HepG2 (cell line): ENCODE data around the gene POLR3K. TPM values are rescaled to one million over a fixed set of nuclear protein-coding genes. Genes with fewer than 3 reads are reported as not detected.

ENCODE experiments used
- DNMT1 ChIP-seq: sonication (generic); formaldehyde crosslinking; IDR thresholded peaks from 2 replicates; pipeline ENCODE4 v1.5.1; 2020; ENCODE audit warnings: mild to moderate bottlenecking, missing genetic modification reagents
- MIER2 ChIP-seq: IDR thresholded peaks from 2 replicates; pipeline ENCODE4 v1.6.1; 2016; ENCODE audit warnings: missing biosample characterization, missing genetic modification reagents
- NFIB ChIP-seq: sonication (generic); formaldehyde crosslinking; IDR thresholded peaks from 2 replicates; pipeline ENCODE4 v1.9.0; 2021; ENCODE audit warnings: missing genetic modification reagents, mild to moderate bottlenecking, borderline replicate concordance
- NPAS2 ChIP-seq: sonication (generic); formaldehyde crosslinking; IDR thresholded peaks from 2 replicates; pipeline ENCODE4 v1.8.0; 2022; ENCODE audit warnings: mild to moderate bottlenecking, missing genetic modification reagents, borderline replicate concordance
- NR0B2 ChIP-seq: sonication (generic); formaldehyde crosslinking; IDR thresholded peaks from 2 replicates; pipeline ENCODE4 v1.4.0; 2020; ENCODE audit warnings: mild to moderate bottlenecking, missing genetic modification reagents
- RAD21 ChIP-seq: fragments of 450-650 bp; formaldehyde crosslinking; IDR thresholded peaks from 2 replicates; pipeline ENCODE4 v1.5.0; 2020; ENCODE audit warnings: mild to moderate bottlenecking
- RFXANK ChIP-seq: IDR thresholded peaks from 2 replicates; pipeline ENCODE4 v1.6.1; 2016
- RXRB ChIP-seq: IDR thresholded peaks from 2 replicates; pipeline ENCODE4 v1.6.1; 2016; ENCODE audit warnings: borderline replicate concordance, missing genetic modification reagents, missing compliant biosample characterization
- SALL2 ChIP-seq: sonication (generic); formaldehyde crosslinking; IDR thresholded peaks from 2 replicates; pipeline ENCODE4 v1.8.1; 2023; ENCODE audit warnings: mild to moderate bottlenecking, missing genetic modification reagents, inconsistent platforms
- SOX13 ChIP-seq, 3 experiments: fragments of 450-650 bp in 1 of 3; sonication (generic) in 1 of 3; formaldehyde crosslinking in 1 of 3; IDR thresholded peaks in 2 of 3; conservative IDR thresholded peaks in 1 of 3; 2 replicates each; pipeline versions ENCODE4 v1.5.0 to v1.6.1; 2016 to 2020; ENCODE audit warnings: antibody characterized with exemption in 1 of 3, mild to moderate bottlenecking in 1 of 3, missing compliant biosample characterization in 1 of 3, missing genetic modification reagents in 1 of 3, moderate library complexity in 1 of 3
- YEATS4 ChIP-seq: sonication (generic); formaldehyde crosslinking; IDR thresholded peaks from 2 replicates; pipeline ENCODE4 v1.4.0; 2020; ENCODE audit warnings: missing genetic modification reagents, borderline replicate concordance
- ZBTB8A ChIP-seq: sonication (generic); formaldehyde crosslinking; IDR thresholded peaks from 2 replicates; pipeline ENCODE4 v1.4.0; 2020; ENCODE audit warnings: mild to moderate bottlenecking, low read depth, missing genetic modification reagents, borderline replicate concordance
- ZNF20 ChIP-seq: sonication (generic); formaldehyde crosslinking; IDR thresholded peaks from 2 replicates; pipeline ENCODE4 v1.4.0; 2020; ENCODE audit warnings: mild to moderate bottlenecking, moderate library complexity, missing genetic modification reagents
- ZNF251 ChIP-seq: sonication (generic); formaldehyde crosslinking; IDR thresholded peaks from 2 replicates; pipeline ENCODE4 v1.9.0; 2021; ENCODE audit warnings: mild to moderate bottlenecking, missing genetic modification reagents
- ZNF260 ChIP-seq: sonication (generic); formaldehyde crosslinking; IDR thresholded peaks from 2 replicates; pipeline ENCODE4 v1.4.0; 2020; ENCODE audit warnings: missing genetic modification reagents, low read depth, mild to moderate bottlenecking, borderline replicate concordance
- ZNF263 ChIP-seq: sonication (generic); formaldehyde crosslinking; IDR thresholded peaks from 2 replicates; pipeline ENCODE4 v1.4.0; 2020; ENCODE audit warnings: missing genetic modification reagents
- ZNF34 ChIP-seq: sonication (generic); formaldehyde crosslinking; IDR thresholded peaks from 2 replicates; pipeline ENCODE4 v1.4.0; 2020; ENCODE audit warnings: mild to moderate bottlenecking, missing genetic modification reagents, borderline replicate concordance
- ZNF878 ChIP-seq: sonication (generic); formaldehyde crosslinking; IDR thresholded peaks from 2 replicates; pipeline ENCODE4 v1.8.1; 2023; ENCODE audit warnings: mild to moderate bottlenecking, missing genetic modification reagents, moderate library complexity
- polyA plus RNA-seq, 8 experiments: library from polyadenylated mRNA; depleted of rRNA in 3 of 8; stranded (reverse) in 7 of 8; unstranded in 1 of 8; fragments of >200 nt; fragmentation: Illumina TruSeq in 4 of 8; extraction: Trizol in 4 of 8; gene quantifications; 2 replicates each; pipeline versions ENCODE4 v1.2.1 to v1.2.3, GENCODE V29; 2011 to 2016; ENCODE audit warnings: low read depth in 4 of 8, missing spikeins in 1 of 8, mixed read lengths in 1 of 8; ENCODE audit not compliant: insufficient read depth in 1 of 8
- total RNA-seq, 5 experiments: library from RNA; depleted of rRNA; stranded (reverse); fragments of >200 nt; fragmentation: Illumina TruSeq; extraction: Trizol; gene quantifications; 2 replicates each; pipeline ENCODE4 v1.2.3, GENCODE V29; 2016; ENCODE audit warnings: low read depth in 1 of 5
- TF ChIP-seq, protein P1 (sequence below): sonication (generic); formaldehyde crosslinking; IDR thresholded peaks from 2 replicates; pipeline ENCODE4 v1.4.0; 2020; ENCODE audit warnings: mild to moderate bottlenecking, missing genetic modification reagents, borderline replicate concordance
- TF ChIP-seq, protein P2 (sequence below): sonication (generic); formaldehyde crosslinking; IDR thresholded peaks from 2 replicates; pipeline ENCODE4 v1.4.0; 2020; ENCODE audit warnings: missing genetic modification reagents
- TF ChIP-seq, protein P3 (sequence below): sonication (generic); formaldehyde crosslinking; IDR thresholded peaks from 2 replicates; pipeline ENCODE4 v1.5.1; 2020; ENCODE audit warnings: missing genetic modification reagents, mild to moderate bottlenecking, borderline replicate concordance
- TF ChIP-seq, protein P4 (sequence below): sonication (generic); formaldehyde crosslinking; IDR thresholded peaks from 2 replicates; pipeline ENCODE4 v1.8.0; 2023; ENCODE audit warnings: mild to moderate bottlenecking, missing genetic modification reagents
- TF ChIP-seq, protein P5 (sequence below): sonication (generic); formaldehyde crosslinking; IDR thresholded peaks from 2 replicates; pipeline ENCODE4 v1.5.0; 2020; ENCODE audit warnings: mild to moderate bottlenecking, missing genetic modification reagents

POLR3K gene
- total and polyA plus RNA-seq, 2 of the 13 experiments (the other 11 are each of a cell fraction or from before 2014, with no cell fraction given): 14.8 to 18.8 TPM

DNA sequence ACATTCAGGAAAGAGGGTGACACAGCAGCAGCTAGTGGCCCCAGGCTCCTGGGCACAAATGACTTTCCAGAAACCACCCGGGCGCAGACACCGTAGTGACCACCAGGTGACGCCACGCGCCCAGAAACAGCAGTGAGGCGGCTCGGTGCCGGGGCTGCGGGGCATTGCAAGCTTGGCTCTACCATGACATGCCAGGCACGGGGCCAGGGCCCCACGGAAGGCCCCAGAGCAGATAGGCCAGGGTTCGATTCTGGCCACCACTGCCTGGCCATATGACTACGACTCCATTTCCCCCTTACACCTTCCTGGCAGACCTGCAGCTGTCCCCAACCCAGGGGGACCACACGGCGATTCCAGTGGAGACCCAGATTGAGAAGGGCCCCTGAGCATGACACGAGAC lies 12.3 kb upstream of the POLR3K start (continued):
- TF ChIP-seq, protein P1, sequence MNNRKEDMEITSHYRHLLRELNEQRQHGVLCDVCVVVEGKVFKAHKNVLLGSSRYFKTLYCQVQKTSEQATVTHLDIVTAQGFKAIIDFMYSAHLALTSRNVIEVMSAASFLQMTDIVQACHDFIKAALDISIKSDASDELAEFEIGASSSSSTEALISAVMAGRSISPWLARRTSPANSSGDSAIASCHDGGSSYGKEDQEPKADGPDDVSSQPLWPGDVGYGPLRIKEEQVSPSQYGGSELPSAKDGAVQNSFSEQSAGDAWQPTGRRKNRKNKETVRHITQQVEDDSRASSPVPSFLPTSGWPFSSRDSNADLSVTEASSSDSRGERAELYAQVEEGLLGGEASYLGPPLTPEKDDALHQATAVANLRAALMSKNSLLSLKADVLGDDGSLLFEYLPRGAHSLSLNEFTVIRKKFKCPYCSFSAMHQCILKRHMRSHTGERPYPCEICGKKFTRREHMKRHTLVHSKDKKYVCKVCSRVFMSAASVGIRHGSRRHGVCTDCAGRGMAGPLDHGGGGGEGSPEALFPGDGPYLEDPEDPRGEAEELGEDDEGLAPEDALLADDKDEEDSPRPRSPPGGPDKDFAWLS (CRISPR knock-in tag): no peak
- TF ChIP-seq, protein P2, sequence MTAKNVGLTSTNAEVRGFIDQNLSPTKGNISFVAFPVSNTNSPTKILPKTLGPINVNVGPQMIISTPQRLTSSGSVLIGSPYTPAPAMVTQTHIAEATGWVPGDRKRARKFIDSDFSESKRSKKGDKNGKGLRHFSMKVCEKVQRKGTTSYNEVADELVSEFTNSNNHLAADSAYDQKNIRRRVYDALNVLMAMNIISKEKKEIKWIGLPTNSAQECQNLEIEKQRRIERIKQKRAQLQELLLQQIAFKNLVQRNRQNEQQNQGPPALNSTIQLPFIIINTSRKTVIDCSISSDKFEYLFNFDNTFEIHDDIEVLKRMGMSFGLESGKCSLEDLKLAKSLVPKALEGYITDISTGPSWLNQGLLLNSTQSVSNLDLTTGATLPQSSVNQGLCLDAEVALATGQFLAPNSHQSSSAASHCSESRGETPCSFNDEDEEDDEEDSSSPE (CRISPR knock-in tag): 0 out of 2 replicates have a peak, but pooled peaks have one; percentile 32
- no peak for TF ChIP-seq ZNF34 (CRISPR knock-in tag)
- TF ChIP-seq RFXANK: no peak
- TF ChIP-seq SOX13 (IDR thresholded peaks at IDR 0.05): no peak
- TF ChIP-seq SOX13 (CRISPR knock-in tag; conservative IDR thresholded peaks at IDR 0.05 in 1 of 2, IDR thresholded peaks at IDR 0.05 in 1 of 2): peak in 1 of 2 experiments; percentile 21; a peak in 1 of 4 replicates
- TF ChIP-seq ZNF251 (CRISPR knock-in tag): no peak
- TF ChIP-seq MIER2 (CRISPR knock-in tag): 0 out of 2 replicates have a peak, but pooled peaks have one; percentile 42
- peak; percentile 59; the same call in 1 of the 2 replicates for TF ChIP-seq SALL2
- TF ChIP-seq, protein P3, sequence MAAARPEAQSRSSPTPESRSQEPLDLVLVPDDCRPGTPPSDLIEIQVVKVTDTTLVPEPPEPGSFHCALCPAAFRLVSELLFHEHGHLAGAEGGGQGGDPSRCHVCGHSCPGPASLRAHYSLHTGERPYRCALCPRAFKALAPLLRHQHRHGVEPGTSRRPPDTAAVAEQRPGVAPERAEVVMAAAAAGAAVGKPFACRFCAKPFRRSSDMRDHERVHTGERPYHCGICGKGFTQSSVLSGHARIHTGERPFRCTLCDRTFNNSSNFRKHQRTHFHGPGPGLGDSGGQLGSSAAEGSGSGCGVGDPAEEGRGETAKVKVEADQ (CRISPR knock-in tag): no peak
- TF ChIP-seq NR0B2 (CRISPR knock-in tag): no peak
- TF ChIP-seq NPAS2 (CRISPR knock-in tag): no peak
- TF ChIP-seq, protein P4, sequence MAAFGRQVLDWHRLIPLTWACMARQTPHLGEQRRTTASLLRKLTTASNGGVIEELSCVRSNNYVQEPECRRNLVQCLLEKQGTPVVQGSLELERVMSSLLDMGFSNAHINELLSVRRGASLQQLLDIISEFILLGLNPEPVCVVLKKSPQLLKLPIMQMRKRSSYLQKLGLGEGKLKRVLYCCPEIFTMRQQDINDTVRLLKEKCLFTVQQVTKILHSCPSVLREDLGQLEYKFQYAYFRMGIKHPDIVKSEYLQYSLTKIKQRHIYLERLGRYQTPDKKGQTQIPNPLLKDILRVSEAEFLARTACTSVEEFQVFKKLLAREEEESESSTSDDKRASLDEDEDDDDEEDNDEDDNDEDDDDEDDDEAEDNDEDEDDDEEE: no peak
- TF ChIP-seq YEATS4: no peak
- TF ChIP-seq ZNF20 (CRISPR knock-in tag): no peak
- TF ChIP-seq NFIB (CRISPR knock-in tag): no peak
- TF ChIP-seq RAD21 (CRISPR knock-in tag): peak; percentile 99
- TF ChIP-seq, protein P5, sequence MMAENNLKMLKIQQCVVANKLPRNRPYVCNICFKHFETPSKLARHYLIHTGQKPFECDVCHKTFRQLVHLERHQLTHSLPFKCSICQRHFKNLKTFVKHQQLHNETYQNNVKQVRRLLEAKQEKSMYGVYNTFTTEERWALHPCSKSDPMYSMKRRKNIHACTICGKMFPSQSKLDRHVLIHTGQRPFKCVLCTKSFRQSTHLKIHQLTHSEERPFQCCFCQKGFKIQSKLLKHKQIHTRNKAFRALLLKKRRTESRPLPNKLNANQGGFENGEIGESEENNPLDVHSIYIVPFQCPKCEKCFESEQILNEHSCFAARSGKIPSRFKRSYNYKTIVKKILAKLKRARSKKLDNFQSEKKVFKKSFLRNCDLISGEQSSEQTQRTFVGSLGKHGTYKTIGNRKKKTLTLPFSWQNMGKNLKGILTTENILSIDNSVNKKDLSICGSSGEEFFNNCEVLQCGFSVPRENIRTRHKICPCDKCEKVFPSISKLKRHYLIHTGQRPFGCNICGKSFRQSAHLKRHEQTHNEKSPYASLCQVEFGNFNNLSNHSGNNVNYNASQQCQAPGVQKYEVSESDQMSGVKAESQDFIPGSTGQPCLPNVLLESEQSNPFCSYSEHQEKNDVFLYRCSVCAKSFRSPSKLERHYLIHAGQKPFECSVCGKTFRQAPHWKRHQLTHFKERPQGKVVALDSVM: no peak
- peak; percentile 53; the same call in 1 of the 2 replicates for TF ChIP-seq RXRB
- no peak for TF ChIP-seq ZBTB8A
- TF ChIP-seq ZNF263 (CRISPR knock-in tag): 0 out of 2 replicates have a peak, but pooled peaks have one; percentile 23
- TF ChIP-seq ZNF878 (CRISPR knock-in tag): no peak
- no peak for TF ChIP-seq ZNF260 (CRISPR knock-in tag)
- 0 out of 2 replicates have a peak, but pooled peaks have one; percentile 23 for TF ChIP-seq DNMT1 (CRISPR knock-in tag)
